Measurements from ENCODE around the gene ZNF483.
"Not testable (repeated sequence)": the region's sequence is repeated elsewhere in the genome, so short reads cannot be mapped to it uniquely, and the experiment has no call there.

The ZNF483 gene

DNA sequence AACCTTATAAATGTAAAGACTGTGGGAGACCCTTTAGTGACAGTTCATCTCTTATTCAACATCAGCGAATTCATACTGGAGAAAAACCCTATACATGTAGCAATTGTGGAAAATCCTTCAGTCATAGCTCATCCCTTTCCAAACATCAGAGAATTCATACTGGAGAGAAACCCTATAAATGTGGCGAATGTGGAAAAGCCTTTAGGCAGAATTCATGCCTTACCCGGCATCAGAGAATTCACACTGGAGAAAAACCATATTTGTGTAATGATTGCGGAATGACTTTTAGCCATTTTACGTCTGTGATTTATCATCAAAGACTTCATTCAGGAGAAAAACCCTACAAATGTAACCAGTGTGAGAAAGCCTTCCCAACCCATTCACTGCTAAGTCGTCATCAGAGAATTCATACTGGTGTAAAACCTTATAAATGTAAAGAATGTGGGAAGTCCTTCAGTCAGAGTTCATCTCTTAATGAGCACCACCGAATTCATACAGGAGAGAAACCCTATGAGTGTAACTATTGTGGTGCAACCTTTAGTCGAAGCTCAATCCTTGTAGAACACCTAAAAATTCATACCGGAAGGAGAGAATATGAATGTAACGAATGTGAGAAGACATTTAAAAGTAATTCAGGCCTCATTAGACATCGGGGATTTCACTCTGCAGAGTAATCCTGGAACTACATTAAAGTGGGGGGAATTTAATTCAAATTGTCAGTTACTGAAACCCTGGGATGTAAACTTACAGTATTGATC lies 17.7 kb downstream of the ZNF483 start:
- in situ Hi-C loops (cut with MboI; ENCODE audit: low sequenced_read_pairs) = no loop called here

- in situ Hi-C loops (cut with MboI; ENCODE audit: low sequenced_read_pairs) = no loop called here
These were observed 23.6 kb downstream of the ZNF483 start for GRCh38 chr9:111548623-111549022.

GRCh38 chr9:111555425-111555824 lies 30.4 kb downstream of the ZNF483 start:
- in situ Hi-C loops (cut with MboI; ENCODE audit: low sequenced_read_pairs) = not testable (repeated sequence)

GRCh38 chr9:111559000-111559610 lies 34.1 kb downstream of the ZNF483 start:
- in situ Hi-C loops (cut with MboI; ENCODE audit: low sequenced_read_pairs) = no loop called here

GRCh38 chr9:111561165-111561719 lies 36.3 kb downstream of the ZNF483 start:
- in situ Hi-C loops (cut with MboI; ENCODE audit: low sequenced_read_pairs) = no loop called here

DNA sequence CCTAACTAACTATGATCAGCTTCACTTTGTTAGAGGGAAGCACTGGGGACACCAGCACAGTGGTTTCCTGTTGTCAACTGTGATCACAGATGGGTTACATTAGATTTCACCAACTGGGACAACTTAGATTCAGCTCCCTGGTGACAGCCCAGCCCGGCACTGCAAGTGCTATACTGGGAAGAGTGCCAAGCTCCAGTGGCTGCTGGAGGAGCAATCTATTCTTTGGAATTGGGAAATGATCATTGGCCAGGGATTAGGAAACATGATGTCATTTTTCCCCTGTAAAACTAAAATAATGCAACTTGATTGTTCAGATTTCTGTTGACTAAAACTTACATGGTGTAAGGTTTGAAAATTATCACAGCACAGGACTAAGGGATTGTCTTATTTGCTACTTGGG lies 41.3 kb downstream of the ZNF483 start:
- in situ Hi-C loops (cut with MboI; ENCODE audit: low sequenced_read_pairs) = no loop called here

DNA sequence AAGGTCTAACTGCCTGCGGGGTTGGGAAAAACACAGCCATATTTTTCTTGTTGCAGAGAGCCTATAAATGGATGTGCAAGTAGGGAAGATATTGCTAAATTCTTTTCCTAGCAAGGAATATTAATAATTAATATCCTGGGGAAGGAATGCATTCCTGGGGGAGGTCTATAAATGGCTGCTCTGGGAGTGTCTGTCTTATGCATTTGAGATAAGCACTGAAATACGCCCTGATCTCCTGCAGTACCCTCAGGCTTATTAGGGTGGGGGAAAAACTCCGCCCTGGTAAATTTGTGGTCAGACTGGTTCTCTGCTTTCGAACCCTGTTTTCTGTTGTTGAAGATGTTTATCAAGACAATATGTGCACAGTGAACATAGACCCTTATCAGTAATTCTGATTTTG lies 43.1 kb downstream of the ZNF483 start:
- in situ Hi-C loops (cut with MboI; ENCODE audit: low sequenced_read_pairs) = not testable (repeated sequence)

- in situ Hi-C loops (cut with MboI; ENCODE audit: low sequenced_read_pairs) = no loop called here
These were observed 48.1 kb downstream of the ZNF483 start for GRCh38 chr9:111572950-111573604.

- in situ Hi-C loops (cut with MboI; ENCODE audit: low sequenced_read_pairs) = no loop called here
These were observed 57.9 kb downstream of the ZNF483 start for GRCh38 chr9:111582888-111583287.

DNA sequence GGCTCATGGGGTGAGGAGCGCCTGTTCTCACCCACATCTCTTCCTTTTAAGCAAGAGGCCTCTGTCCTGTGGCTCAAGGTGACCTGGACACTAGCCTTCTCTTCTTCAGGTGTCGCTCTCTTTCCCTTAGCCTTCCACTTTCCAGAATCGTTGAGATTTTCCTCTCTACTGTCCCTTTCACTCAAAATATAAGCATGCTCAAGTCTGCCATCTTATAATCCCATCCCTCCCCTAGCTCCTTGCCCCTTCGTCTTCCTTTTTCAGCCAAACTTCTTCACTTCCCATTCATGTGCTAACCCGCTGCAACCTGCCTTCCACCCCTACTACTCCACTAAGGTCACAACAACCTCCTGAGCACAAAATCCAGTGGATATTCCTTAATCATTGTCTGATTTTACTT lies 61.4 kb downstream of the ZNF483 start:
- in situ Hi-C loops (cut with MboI; ENCODE audit: low sequenced_read_pairs) = no loop called here

DNA sequence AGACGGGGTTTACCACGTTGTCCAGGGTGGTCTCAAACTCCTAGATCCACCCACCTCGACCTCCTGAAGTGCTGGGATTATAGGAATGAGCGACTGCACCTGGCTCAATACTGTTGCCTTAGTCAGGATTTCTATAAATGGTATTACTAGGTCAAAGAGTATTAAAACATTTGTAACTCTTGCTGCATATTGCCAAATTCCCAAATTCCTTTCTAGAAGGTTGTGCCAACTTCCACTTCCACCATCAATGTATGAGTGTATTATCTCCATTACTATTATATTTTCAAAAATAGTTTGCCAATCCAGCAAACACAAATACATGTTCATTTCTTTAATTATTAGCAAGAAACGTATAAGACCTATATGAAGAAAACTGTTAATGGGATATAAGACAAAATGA lies 63.9 kb downstream of the ZNF483 start:
- in situ Hi-C loops (cut with MboI; ENCODE audit: low sequenced_read_pairs) = no loop called here

- in situ Hi-C loops (cut with MboI; ENCODE audit: low sequenced_read_pairs) = no loop called here
These were observed 73.1 kb downstream of the ZNF483 start for GRCh38 chr9:111597852-111598732.

DNA sequence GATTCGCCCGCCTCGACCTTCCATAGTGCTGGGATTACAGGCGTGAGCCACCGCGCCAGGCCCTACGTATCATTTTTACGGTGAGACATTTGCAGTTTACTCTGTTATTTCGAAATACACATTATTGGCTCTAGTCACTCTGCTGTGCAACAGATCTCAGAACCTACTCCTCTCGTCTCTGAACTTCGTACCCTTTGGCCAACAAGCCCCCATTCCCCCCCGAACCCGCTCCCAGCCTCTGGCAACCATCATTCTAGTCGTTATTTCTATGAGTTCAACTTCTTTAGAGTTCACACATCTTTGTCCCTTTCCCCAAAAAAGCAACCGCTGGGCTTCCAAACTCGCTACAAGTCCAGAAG lies 73.7 kb downstream of the ZNF483 start:
- in situ Hi-C loops (cut with MboI; ENCODE audit: low sequenced_read_pairs) = no loop called here

DNA sequence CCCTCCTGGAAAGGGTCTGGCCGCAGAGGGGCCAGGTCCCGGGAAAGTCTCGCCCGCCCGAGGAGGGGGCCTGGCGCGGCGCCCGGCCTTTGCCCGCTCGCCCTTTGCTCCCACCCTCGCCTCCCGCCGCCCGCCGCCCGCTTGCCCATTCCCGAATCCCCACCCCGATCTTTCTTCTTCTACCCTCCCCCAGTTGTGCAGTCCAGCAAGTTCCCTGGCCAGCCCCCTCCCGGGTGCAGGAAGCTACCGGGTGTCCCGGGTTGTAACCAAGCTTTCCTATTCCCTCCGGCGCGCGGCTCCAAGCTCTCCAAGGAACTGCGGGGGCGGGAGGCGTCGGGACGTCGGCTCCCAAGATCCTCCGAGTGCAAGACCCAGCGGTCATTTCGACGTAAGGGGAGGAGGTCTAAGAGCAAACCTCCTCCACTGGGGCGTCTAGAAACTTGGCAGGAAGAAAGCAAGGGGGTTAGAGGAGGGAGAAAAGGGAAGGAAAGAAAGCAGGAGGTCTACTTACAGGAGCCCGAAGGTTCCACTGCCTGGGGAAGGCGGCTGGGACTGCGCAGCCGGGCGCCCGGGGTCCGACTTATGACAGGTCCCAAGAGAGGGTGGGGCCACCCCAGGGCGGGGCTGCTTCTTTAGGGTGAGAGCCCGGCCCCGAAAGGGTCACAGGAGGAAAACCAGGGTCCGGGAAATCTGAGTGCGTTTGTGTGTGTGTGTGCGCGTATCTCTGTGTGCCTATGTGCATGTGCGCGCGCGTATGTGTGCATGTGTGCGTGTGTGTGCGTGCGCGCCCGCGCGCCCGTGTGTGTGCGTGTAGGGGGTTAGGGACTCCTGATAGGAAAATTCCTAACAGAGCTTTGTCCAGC lies 74.3 kb downstream of the ZNF483 start, which contains the start of gene PTGR1:
Gene PTGR1, minus strand, starts transcription at position 556 of the 863 bp plus-strand sequence. CDS start 2,225 bp downstream, outside the sequence.
- in situ Hi-C loops (cut with MboI; ENCODE audit: low sequenced_read_pairs) = no loop called here

GRCh38 chr9:111599955-111600343 lies 75.0 kb downstream of the ZNF483 start:
- in situ Hi-C loops (cut with MboI; ENCODE audit: low sequenced_read_pairs) = no loop called here

- in situ Hi-C loops (cut with MboI; ENCODE audit: low sequenced_read_pairs) = no loop called here
These were observed 76.4 kb downstream of the ZNF483 start for GRCh38 chr9:111601237-111602018.

DNA sequence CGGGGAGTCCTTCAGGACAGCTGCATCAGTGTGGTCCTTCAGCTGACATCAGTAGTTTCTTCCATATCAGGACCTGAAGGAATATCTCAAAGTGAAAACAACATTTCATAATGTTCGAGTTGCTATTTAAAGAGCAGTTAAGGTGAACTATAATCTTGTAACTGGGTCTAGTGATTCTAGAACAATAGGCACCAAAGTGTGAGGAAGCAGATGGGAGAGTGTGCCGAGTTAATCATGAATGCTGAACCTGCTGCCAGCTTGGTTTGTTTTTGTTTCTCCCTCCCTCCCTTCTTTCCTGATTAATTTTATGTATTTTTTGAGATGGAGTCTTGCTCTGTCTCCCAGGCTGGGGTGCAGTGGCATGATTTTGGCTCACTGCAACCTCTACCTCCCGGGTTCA lies 78.1 kb downstream of the ZNF483 start:
- in situ Hi-C loops (cut with MboI; ENCODE audit: low sequenced_read_pairs) = no loop called here

DNA sequence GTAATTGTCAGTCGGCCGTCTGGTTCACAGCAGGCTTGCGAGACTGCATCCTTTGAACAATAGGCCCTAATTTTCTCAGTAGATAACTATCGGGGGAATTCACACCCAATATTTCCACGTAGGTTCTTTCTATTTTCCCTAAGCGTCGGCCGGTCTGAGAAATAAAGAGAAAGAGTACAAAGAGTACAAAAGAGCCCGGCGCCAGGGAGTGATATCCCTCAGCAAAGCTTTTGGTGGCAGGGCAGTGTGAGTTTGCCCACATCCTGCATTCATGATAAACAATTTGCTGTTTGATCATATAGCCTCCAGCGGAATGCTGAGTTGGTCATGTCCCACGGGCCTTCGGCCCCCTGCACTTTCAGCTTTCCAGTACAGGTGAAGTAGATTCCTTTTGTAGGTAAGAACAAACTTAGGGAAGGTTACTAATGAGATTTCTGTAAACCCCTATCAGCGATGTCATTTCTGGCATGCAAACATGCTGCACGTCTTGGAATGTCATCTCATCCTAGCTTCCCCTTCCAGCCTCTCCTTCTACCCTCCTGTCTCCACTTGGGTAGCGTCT lies 79.2 kb downstream of the ZNF483 start:
- in situ Hi-C loops (cut with MboI; ENCODE audit: low sequenced_read_pairs) = no loop called here

- in situ Hi-C loops (cut with MboI; ENCODE audit: low sequenced_read_pairs) = no loop called here
These were observed 80.1 kb downstream of the ZNF483 start for GRCh38 chr9:111605041-111605559.

Measured in HL-60/S4 treated with retinoic acid at 250 ng/mL for 4 days and 3 days (cell line).